ENCODE data around the gene RPL3.

- TF ChIP-seq SUZ12 (IDR thresholded peaks at IDR 0.05; ENCODE audit: extremely low read depth, insufficient read depth, insufficient read length) (no peak), YY1 (IDR thresholded peaks at IDR 0.05; ENCODE audit: insufficient read depth, insufficient read length) (no peak)
Observed at GRCh38 chr22:39309881-39310714, 9.3 kb downstream of the RPL3 start.

Data from NT2/D1 (cell line).